Upper lobe of left lung (tissue), 4 donors: ENCODE results near the gene GCNT1.

ENCODE experiments used
- EP300 ChIP-seq, 4 donors: sonication (generic); formaldehyde crosslinking; IDR thresholded peaks; one replicate each; pipeline ENCODE4 v1.5.1; 2017; ENCODE audit warnings: antibody characterized with exemption in 4 of 4, control low read depth in 2 of 4
- POLR2A ChIP-seq, 4 donors: fragments of 450-650 bp; IDR thresholded peaks; one replicate each; pipeline ENCODE4 v1.5.1; 2016 to 2017; ENCODE audit warnings: antibody characterized with exemption in 4 of 4, mild to moderate bottlenecking in 2 of 4
- POLR2AphosphoS5 ChIP-seq, 2 donors: sonication (generic); formaldehyde crosslinking; IDR thresholded peaks; one replicate each; pipeline ENCODE4 v1.5.1; 2017; ENCODE audit warnings: antibody characterized with exemption in 2 of 2
- TF ChIP-seq, protein P1 (sequence below), 6 experiments: fragments of 450-650 bp in 4 of 6; fragments of 200-600 bp in 2 of 6; sonication (generic) in 2 of 6; IDR thresholded peaks; one replicate each; pipeline ENCODE4 v1.5.1; 2016 to 2019; ENCODE audit warnings: antibody characterized with exemption in 6 of 6

DNA sequence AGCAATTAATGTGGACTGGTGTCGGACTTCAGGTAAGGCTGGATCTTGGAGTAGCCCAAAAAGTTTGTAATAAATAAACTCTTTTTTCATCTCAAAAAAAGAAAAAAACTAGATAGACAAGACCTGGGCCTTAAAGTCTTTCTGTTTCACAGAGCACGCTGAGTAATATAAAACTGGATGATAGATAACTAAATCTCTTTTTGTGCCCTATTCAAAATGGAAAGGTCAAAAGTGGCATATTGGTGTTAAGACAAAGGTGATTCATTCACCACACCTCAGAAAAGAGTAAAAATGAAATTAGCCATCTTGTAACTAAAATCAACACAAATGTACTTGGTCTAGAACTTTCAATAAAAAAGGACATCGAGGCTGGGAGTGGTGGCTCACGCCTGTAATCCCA is 34.5 kb upstream of the GCNT1 start:
- TF ChIP-seq POLR2AphosphoS5 (IDR thresholded peaks at IDR 0.05) (no peak), POLR2A (IDR thresholded peaks at IDR 0.05) (no peak), EP300 (IDR thresholded peaks at IDR 0.05) (no peak)
- TF ChIP-seq, protein P1, sequence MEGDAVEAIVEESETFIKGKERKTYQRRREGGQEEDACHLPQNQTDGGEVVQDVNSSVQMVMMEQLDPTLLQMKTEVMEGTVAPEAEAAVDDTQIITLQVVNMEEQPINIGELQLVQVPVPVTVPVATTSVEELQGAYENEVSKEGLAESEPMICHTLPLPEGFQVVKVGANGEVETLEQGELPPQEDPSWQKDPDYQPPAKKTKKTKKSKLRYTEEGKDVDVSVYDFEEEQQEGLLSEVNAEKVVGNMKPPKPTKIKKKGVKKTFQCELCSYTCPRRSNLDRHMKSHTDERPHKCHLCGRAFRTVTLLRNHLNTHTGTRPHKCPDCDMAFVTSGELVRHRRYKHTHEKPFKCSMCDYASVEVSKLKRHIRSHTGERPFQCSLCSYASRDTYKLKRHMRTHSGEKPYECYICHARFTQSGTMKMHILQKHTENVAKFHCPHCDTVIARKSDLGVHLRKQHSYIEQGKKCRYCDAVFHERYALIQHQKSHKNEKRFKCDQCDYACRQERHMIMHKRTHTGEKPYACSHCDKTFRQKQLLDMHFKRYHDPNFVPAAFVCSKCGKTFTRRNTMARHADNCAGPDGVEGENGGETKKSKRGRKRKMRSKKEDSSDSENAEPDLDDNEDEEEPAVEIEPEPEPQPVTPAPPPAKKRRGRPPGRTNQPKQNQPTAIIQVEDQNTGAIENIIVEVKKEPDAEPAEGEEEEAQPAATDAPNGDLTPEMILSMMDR (IDR thresholded peaks at IDR 0.05) = no peak
